HG03175 (cell line): ENCODE measurements around the gene RAD51B.

Experiments used
- ATAC-seq: cut with Tn5 transposase; IDR thresholded peaks from one replicate; pipeline ENCODE4 v1.9.1; 2021; ENCODE audit warnings: mild to moderate bottlenecking, moderate library complexity; ENCODE audit not compliant: unreplicated experiment

Gene RAD51B

DNA sequence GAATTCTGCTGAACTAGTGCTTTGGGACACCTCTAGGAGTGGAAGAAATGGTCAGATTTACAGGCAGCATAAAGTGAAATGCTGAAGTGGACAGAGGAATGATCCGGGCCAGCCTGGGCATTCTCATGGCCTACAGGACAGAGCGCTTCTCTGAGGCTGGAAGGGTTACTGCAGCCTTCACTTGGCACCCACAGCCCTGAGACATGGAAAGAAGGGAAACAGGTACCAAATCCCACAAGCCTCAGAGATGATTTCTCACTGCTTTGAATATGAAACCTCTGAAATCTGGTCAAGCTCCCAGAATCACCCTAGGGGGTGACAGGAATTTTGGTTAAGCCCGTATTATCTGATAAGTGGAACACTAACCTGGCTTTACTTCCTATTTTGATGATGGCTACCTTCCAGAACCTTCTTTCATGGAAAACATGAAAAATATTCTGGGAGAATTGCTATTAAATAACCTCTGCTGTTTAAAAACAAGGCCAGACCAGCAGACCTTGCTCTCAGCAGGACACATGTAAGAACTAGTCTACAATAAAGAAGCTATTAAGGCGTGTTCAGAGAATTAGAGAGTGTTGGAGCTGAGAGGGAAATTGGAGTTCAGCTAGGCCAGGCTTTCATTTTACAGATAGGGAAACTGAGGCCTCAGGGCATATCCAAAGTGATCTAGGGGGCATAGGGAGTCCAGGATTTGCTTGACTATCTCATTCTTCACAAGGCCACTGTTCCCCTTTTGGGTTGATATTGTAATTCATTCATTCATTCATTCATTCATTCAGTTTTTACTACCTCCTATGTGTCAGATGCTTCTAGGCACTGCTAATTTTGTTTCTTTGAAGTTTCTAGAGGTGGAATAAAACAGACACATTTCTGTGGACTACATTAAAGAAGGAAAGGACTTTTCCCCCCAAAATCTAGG lies 691.8 kb downstream of the RAD51B start:
- no peak for ATAC-seq

- no peak for ATAC-seq
These were observed 692.5 kb downstream of the RAD51B start for GRCh38 chr14:68512088-68512487.

DNA sequence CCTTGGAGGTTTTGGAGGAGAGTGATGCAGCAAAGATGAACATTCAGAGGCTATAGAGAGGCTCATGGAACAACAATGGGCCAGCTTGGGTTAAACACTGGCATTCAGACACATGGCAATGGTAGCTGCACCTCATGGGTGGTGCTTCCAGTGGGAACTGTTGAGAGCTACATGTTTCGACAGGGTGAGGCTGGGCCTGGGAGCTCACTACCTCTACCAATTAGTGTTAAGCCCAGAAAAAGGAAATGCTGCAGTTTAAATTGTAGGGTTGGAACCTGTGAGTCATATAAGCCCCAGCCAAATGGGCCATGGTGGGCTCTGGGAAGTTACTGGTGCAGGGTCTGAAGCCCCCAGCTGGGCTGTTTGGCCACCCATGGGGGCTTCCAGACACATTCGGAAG lies 693.6 kb downstream of the RAD51B start:
- ATAC-seq, result no peak

DNA sequence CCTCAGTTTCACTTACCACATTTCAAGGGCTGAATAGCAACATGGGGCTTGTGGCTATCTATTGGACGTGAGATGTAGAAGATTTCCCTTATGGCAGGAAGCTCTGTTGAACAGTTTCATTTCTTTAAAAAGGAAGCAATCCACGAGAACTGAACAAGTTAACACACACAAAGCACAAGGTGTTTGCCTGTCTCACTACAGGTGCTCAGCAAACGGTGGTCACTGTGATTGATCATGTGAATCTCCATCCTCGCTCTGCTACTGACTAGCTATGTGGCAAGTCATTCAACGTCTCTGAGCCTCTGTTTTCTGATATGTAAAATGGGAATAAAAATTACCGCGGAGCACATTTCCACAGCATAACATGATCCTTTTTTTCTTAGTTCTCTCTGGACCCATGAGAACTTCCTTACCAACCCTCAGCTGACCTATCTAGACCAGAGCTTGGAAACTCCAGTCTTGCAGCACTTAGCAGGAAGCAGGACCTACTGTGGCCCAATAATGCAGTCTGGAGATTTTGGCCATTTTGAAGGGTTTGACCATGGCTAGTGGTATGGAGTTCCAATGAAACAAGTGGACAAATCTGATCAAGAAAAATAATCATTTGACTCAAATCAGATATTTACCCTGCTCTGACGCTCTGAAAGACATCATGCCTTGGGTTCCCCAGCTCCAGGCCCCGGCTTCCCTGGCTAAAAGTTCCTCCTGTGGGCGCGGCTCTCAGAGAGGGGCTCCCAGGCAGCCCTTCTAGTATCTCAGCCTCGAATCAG lies 694.4 kb downstream of the RAD51B start:
- peak; percentile 66 for ATAC-seq

- no peak for ATAC-seq
These were observed 695.1 kb downstream of the RAD51B start for GRCh38 chr14:68514608-68515194.

DNA sequence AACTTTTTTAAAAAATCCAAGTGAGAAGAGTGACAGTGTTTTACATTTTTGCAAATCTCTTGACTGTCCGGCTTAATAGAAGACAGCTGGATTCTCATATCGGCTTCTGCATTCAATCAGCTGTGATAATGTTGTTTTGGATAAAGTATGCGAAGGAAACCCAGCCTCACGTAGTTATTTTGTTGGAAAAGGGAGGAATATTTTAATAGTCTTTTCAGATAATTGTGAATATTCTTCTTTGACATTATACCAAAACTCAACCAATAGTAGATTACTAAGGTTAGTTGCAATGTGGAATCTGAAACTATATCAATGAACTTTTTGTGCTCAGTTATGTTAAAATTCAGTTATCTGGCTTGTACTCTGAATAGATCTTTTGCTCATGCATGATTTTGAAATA lies 696.8 kb downstream of the RAD51B start:
- ATAC-seq, result no peak

DNA sequence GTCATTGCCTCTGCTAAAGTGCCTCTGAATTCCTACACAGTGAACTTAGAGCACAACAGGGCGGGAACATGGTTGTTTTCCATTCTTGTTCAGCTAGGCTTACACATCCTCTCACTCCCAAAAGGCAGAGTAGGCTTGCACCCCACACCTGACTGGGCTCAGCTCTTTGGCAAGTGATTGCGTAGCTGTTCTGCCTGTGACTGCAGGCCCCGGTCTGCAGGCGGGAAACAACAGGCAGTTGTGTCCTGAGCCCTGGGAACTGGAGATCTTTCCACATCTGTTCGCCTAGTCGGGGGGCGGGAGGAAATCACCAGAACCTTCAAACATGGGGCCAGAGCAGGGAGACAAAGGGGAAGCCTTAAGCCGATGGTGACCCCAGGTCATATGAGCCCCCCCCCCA lies 698.6 kb downstream of the RAD51B start:
- no peak for ATAC-seq

DNA sequence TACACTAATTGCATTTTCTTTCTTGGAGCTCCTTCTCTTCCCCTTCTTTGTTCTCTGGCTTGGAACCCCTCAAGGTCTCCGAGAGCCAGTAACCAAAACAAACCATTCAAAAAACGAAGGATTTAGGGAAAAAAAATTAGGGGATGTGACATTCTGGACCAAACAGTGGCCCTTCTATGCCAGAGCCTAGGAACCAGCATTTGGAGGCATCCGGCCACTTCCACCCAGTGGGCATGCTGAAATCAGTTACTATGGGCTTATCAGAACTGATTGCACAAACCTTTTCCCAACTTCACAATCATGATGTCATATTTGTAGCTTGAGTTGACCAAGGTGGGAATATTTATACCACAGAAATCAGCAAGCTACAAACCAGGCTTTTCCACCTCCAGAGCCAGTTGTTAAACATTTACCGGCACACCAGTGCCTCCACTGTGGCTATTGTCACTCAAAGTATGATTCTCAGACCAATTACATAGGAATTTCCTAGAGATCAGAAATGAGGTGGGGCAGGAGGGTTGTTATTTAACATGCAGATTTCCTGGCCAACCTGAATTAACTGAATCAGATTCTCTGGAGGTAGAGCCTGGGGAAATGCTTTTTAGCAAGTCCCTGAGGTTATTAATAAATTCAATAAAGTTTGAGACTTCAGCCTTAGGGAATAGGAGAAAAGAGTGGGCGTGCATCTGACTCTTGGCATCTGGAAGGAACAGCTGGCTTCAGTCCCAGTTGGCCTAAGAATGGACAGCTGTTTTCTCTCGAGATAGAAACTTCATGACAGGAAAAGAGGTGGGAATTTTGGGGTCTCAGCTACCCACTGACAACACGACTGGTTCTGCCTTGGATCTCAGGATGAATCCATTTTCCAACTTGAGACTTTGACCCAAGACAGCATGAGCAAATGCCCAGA lies 699.4 kb downstream of the RAD51B start:
- ATAC-seq, result no peak

GRCh38 chr14:68519671-68520187 lies 700.1 kb downstream of the RAD51B start:
- ATAC-seq, result no peak

- ATAC-seq, result no peak
These were observed 701.3 kb downstream of the RAD51B start for GRCh38 chr14:68520637-68521556.

- no peak for ATAC-seq
These were observed 702.0 kb downstream of the RAD51B start for GRCh38 chr14:68521557-68521901.

- ATAC-seq, result no peak
These were observed 702.5 kb downstream of the RAD51B start for GRCh38 chr14:68521961-68522509.

- no peak for ATAC-seq
These were observed 703.1 kb downstream of the RAD51B start for GRCh38 chr14:68522510-68523325.

DNA sequence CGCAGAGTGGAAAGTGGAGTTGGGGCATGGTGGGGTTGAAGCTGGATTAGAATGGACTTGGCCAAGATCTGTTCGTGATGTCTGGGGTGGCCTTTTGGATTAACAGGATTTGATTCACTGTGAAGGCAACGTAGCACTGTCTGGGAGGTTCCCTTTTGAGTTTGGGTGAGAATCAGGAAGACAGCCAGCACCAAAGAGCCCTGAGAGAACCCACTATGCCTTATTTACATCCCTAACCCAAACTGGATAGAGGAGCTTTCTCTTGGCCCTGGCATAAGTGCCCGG lies 703.7 kb downstream of the RAD51B start:
- no peak for ATAC-seq

DNA sequence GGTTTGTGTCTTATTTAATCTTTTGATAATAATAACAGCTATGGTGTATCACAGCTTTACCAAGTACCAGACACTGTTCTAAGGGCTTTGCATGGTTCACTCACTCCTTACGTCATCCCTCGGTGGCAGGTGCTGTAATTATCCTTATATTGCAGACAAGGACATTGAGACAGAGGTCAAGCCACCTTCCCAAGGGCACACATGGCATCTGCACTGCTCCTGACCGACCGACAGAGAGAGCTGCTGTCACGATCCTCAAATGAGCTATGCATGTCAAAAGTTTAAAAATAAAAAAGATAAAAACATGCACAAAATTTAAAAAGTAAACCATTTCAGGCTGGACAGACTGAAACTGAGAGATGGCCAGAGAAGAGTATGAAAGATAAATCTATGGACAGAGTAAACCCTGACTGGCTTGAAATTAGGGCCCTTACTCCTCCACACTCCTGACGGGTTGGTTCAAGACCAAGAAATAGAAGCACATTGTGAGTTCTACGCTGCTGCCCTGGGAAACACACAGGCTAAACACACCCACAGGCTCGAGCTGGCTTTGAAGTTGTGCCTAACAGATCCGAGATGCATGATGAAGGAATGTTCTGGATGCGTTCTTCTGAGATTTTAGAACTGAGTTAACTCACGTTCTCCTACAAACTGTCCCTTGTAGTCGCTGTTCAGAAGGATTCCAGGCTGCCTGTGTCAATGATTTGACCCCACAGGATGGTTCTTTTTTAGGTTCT lies 704.6 kb downstream of the RAD51B start:
- no peak for ATAC-seq

GRCh38 chr14:68525516-68525915 lies 705.9 kb downstream of the RAD51B start:
- no peak for ATAC-seq

DNA sequence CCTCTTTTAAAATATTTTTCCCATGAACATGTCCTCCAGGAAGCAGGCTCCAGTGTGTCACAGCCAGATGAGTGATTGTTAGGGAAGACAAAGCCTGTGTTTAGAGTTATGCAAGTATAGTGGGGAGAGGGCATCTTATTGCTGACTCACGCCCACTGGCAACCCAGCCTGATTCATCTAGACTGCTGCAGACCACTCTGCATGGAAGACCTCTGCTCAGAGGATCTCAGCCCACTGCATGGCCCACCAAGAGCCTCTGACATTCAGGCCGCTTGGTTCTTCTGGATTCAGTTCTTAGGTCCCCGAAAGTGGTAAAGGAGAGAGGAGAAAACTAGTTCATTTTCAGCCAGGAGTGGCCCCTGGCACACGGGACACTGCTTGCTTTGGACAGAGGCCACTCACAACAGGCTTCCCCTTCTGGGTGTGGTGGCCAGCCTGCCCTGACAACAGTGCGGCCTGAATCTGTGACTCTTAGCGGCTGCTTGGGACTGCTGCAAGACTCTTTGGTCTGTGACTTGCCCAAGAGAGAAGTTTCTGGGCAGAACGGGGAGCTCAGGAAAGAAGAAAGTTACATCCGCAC lies 707.0 kb downstream of the RAD51B start:
- ATAC-seq, result no peak
